Activated effector memory CD4-positive, alpha-beta T cell treated with anti-CD3 and anti-CD28 coated beads, Interleukin-2, amount 50 U/mL, for 16 hours (primary cell): Measurements from ENCODE around the gene DTHD1.

Experiments
- DNase-seq: peaks from one replicate; pipeline ENCODE4 v3.0.0-alpha.2; 2020

The DTHD1 gene

DNA sequence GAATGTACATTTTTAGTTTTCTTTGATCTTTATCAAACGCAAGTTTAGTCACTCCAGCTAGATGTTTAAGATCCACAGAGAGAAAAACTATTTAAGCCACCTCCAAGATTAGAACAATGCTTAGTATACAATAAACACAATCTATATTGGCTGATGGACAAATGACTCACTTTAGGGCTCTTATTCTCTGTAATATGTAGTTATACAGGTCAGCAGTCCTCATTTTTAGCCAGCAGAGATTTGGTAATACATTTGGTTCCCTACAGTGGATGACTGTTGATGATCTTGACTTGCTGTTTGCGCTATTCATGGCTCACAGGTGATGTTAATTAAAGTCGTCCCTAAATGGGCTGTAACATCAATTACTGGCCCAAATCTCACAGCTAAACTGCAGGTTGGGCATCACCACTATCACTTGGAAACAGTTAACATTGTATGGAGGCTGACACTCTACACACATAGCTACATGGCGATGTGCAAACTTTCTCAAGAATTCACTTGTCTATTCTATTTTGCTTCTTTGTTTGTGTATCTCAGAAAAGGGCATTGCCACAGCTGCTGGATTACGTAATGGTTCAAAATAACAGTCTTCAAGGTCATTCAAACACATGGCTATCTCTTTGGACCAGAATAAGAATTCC, 11.8 kb upstream of the DTHD1 start:
- DNase-seq, result no peak

DNA sequence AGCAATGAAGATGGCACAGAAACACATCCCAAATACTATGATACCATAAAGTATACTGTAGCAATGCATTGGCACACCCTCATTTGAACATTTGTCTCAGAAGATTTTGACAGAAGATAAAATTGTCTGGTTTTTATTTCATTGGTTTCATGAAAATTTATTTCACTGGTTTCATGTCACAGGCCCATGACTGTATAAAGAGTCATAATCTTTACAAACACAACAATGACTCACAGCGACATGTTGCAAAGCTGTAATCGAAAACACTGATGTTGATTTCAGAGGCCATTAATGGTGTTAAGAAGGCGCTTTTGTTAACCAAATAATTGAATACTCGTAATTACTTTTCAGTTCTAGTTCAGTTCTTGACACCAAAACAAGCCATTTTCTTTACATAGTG, 8.1 kb upstream of the DTHD1 start:
- no peak for DNase-seq

DNA sequence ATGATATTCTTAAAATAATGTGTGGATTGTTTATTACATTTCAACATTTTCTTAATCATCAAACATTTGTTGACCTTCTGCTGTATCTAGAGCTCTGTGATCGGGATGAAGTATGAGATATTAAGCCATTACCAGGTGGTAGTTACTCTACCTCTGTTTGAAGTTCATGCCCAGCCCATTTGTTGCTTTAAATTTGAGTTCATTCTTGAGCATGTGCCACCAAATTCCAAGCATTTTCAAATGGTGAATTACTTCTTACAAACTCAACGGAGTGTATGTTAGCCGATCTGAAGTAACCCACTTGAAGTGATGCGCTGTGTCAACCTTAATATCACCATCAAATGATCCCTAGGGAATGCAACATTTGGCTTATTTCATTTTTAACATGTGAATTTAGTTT, 7.3 kb upstream of the DTHD1 start:
- no peak for DNase-seq

DNA sequence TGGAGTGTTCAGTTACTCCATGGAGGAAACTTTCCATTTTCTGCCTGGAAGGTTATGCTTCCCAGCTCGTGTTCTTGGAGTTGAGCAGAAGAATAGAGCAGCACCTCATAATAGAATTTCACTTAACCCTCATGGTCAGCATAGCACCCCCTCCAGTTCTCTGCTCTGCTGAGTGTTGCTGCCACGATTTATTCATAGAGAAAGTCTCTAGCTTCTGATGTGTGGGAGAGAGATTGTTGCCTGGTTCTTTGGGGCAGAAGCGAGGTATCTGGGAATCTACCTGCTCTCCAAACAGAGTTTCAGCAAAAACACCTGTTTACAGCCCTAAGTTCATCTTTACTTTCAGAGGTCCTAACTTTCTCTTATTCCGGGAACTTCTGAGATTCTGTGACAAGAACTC, 3.9 kb upstream of the DTHD1 start:
- no peak for DNase-seq

DNA sequence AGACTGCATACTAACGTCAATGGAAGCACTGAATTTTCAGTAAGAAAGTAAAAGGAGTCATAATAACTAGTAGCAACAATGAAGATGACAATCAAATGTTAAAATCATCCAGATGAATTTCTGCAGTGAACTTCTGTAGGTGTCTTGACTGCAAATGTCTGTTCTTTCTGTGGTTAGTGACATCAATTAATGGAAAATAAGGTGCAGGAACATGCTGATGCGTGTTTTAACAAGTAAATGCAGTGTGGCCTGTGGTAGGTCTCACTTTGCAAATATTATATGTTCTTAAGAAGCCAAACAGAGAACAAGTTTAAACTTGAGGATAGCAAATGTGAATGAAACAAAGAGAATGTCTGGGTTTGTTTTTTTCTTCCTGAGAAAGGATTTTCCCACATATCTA, 2.6 kb upstream of the DTHD1 start:
- DNase-seq, result no peak

DNA sequence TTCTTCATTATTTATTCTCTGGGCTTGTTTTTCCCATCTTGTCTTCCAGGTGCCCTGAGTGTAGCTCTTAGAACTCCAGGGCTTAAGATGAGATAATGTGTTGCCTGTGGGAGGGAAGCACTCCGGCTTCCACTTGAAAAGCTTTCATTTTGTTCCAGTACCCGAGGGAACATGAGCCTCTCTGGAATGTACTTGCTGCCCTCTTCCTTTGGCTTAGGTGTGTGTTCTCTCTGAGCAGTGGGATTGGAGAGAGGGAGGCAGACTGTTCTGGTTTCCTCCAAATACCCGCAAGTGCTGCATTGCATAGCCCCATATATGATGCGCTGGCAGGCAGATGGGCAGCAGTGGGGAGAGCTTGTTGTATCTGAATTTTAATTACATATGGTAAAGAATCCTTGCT, 861 bp upstream of the DTHD1 start:
- DNase-seq, result no peak

DNA sequence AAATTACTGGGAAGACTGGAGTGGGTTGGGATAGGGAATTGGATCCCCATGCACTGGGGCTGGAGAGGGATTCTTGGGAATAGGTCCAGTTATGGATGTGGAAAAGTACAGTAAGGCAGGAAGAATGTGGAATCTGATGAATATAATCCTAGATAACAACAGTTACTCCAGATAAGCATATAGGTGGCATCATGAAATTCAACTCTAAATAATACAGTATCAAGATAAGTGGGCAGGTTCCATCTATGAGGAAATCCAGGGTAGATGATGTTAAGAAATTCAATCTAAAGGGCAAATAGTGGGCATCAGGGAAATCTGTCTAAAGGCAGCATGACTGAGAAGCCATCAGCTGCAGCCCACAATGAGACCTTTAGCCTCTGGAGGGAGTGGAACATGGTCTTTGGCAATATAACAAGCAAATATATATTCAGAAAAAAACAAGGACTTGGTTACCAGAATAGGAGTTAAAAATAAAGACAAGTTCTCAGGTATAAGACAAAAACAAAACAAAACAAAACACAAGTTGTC, 1.2 kb downstream of the DTHD1 start:
- DNase-seq, result no peak

DNA sequence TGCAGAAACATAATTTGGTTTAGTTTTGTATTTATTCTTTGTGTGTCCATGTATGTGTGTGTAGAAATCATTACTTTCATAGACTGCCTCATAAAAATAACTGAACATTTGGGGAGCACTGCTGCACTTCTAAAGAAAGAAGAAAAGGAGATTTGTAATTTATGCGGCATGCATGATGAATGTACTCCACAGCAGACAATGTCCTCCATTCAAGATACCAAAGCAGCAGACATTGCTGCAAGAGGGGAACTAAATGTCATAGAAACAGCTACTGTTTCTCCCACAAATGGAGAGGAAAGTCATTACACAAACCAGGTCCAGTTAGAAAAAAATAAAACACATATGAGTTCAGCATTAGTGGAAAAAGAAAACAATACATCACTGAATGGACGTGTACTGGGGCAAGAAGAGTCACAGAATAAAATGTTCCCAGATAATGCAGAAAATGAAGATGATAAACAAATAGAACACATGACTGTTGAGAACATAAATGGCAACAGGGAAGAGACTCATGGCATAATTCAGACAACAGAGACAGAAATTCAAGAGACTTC, 2.6 kb downstream of the DTHD1 start:
- no peak for DNase-seq

DNA sequence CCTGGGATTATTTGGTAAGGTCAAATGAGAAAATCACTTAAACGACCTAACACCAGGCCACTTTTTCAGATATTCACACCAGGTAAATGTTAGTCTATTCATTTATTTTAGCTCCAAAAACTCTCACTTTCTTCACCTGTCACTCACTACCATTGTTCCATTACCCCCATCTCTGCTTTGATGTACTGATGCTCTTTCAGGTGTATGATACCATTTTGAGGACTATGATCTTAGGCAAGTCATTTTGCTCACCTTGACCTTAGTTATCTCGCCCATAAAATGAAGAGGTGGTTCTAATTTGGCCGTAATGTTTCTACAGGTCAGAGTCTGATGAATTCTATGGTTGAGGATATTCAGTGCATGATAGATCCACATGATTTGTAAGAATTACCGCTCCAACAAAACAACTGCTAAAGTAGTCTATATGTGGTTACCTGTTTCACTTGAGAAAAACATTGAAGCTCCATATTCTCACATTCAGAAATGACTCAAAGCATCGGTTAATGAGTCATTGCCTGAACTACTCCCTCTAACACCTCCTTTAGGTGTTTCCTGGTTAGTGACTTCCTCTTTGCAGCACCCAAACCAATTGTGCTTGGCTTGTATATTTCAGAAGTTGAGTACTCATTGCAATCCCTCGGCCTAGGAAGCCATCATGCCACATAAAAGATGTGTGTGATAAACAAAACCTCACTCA, 4.5 kb downstream of the DTHD1 start:
- DNase-seq, result peak; percentile 77

DNA sequence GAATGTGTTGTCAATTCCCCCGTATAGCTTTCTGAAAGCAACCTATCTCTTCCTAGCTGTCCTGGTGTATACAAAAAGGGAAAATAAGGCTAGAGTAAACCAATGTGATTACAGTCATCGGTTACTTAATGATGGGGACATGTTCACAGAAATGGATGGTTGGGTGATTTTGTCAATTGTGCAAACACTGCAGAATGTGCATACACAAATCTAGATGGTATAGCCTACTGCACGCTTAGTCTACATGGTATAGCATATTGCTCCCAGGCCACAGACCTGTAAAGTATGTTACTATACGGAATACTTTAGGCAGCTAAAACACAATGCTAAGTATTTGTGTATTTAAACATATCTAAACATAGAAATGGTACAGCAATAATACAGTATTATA, 5.1 kb downstream of the DTHD1 start:
- DNase-seq, result no peak

DNA sequence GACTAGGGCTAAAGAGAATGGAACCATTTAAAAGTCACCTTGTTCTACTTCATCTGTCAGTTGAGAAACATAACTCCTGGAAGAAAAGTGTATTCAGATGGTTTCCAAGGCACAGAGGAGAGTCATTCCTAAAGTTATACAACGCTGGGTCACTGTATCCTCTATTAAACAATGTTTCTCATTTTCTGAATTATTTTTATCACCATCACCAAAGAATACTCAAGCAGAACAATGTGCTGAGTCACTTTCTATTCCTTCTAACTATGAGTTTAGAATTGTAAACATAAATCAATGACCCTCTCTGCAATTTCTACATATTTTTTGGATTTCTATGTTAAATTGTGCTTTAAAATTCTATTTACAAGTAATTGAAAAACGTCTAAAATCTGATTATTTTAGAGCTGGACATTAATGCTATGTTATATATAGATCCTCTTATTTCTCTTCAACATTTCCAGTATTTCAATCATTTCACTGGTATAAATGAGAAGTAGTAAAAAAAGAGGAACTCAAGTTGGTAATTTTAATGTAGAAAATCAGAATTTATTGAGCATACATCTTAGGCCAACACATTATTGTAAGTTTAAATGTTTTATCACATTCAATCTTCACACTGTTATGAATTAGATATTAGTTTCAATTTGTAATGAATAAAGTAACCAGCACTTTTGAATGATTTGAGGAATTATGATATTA, 7.5 kb downstream of the DTHD1 start:
- DNase-seq, result no peak

DNA sequence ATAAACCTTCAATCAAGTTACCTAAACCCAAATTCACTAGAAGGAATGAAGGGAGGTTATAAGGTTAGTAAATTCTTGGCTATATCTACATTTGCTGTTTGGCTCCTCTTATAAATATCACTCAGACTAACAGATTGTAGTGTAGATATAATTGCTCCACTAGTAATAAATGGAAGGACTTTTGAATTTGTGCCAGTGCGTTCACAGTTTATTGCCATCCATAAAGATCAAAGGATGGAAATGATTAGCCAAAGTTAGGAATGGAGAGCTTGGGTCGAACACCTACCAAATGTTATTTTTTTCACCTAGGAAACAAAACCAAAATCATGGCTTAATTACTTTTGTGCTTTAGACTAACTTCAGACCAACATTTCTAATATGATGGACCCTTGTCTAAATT, 9.2 kb downstream of the DTHD1 start:
- DNase-seq, result no peak

DNA sequence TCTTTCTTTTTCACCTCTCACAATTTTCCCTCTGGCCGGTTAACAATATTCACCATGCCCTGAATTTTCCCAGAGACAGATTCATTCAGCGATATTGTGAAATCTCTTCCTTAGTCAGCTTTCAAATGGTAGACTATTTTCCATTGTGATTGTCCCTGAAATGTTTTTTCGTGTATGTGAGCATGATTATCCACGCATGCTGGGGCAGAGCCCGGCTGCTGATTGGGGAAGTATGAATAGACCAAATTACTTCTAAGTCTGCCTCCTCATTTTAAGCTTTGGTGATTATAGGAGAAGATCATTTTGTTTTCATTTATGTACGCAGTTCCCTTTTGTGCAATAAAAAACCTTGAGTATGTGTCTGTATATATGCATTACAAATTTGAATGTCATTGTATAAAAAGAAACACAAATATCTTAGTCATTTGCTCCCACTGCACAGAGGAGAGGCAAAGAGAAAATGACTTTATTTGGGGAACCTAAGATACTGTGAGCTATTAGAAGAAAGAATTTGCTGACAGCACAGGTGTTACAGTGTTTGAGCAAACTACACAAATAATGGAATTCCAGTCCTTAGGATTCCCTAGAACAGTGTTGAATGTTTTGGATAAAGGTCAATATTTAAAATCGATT, 11.3 kb downstream of the DTHD1 start:
- DNase-seq, result no peak

DNA sequence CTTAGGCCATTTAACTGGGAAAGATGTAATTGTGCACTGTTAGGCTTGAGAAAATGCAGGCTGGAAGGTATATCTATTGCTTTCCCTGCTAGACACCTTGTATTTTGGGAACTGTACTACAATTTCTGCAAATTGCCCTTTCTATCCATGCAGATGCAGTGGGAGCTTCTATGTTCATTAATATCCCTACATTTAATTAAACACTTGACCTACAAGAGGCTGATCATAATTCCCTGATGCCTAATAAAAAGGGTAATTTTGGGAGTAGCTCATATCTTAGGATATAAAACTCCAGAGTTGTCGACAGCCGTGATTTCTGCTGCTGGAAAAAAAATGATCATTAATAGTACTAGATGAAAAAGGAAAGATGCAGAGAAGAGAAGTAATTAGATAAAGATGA, 19.7 kb downstream of the DTHD1 start:
- no peak for DNase-seq

DNA sequence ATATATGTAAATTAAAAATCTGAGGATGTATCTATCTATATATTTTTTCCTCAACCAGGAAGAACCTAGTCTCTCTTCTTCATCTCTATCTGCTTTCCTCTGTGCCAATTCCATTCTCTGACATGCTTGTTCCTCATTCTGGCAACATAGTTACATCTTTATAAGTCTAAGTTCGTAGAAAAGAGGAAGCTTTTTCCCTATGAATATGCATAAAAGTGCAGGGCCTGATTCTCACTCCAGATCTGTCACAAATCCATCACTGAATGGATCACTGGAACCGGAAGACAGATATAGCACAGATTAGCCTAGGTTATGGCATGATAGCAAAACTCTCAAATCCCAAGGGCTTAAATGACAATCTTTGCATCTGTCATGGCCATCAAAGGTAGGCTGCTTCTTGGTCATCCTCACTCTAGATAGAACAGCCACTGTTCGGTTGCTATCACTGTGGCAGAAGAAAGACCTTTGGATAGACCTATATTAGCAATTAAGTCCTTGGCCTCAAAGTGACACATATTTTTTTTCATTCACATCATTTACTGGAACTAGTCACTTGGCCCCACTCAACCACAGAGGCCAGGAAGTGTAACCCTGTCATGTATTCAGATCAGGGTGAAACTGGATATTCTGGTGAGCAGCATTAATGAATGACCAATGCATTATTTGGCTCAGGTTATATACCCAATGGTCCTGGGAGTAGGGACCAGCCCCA, 22.2 kb downstream of the DTHD1 start:
- no peak for DNase-seq

DNA sequence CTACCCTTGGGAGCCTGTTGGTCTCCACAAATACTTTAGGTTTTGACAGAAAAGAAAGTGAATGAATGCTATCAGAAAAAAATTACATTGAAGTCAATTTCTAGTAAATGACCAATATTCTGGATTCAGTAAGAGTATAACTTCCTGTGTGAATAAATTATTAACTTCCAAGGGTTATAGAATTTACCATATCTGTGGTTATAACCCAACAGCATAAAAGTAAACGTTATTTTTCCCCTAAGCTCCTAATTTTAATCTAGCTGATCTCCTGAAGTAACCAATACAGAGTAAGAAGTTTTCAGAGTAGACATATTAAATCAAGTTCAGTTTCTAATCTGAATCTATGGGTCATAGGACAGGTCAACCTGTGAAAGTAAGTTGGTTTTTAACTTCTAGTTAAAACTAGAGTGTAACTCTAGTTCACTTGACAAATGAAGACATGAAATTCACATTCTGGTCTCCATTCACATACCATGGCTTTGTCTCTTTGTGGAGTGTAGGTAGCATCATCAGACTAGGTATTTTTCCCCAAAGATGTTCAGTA, 22.8 kb downstream of the DTHD1 start:
- DNase-seq, result no peak

DNA sequence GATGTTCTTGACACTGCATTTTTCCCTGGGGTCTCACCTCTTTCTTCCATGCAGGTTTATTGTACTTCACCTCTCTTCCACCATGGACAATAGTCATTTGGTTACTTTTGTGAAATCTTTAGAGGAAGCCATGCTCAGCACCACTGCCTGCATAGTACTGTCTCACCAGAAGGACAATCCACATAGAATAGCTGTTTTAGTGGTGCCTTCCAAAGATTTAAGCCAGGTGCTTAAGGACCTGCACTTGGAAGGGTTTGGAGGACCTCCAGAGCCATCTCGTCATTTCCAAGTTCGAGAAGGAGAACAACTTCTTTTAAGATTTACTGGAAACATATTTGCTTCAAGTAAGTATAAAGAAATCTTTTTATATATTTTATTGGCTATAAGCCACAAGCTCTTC, 26.7 kb downstream of the DTHD1 start:
- DNase-seq, result no peak

DNA sequence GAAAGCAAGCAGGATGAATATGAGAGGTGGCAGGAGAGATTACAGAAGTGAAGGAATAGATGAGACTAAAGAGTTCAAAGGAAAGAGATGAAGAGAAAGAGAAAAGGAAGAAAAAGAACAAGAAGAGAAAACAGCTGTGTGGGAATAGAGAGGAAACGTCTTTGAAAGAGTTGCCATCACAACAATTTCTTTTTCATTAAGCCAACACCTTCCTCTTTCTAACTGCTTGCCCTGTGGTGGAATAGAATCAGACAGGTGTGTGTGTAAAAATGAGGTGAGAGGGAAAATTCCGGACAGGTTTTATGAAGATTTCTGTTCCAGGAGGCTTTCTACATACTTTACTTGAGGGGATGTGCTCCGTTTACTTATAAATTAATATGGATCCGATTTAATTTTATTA, 28.8 kb downstream of the DTHD1 start:
- no peak for DNase-seq

DNA sequence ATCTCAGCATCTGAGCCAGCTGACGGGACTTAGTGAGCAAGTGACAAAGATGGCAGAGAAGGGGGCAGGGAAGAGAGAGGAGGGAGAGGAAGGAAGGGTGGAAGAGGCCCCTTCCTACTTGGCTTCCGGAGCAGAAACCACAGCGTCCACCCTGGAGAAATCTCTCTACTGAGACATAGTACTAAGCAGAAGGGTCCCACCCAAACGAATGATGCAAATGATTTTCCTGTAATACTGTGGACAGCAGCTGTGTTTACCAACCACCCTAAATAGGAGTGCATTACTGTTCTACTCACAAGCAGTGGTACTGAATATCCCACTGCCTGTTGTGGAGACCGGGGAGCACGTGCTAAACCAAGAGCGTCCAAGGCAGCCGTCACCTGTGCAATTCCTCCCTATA, 29.4 kb downstream of the DTHD1 start:
- no peak for DNase-seq

DNA sequence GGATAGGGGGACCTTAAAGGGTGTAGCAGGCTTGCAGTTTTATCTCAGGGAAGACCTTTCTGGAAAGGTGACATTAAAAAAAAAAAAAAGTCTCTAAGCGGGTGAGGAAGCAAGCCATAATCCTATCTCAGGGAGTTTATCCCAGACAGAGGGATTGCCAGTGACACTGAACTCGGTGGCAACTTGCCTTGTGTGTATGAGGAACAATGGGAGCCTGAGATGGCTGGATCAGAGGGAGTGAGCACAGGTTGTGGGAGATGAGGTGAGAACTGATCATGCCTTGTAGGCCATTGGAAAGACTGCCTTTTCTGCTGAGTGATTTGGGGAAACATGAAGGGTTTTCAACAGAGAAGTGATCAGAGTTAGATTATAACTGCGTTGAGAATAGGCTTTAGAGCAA, 31.1 kb downstream of the DTHD1 start:
- no peak for DNase-seq

DNA sequence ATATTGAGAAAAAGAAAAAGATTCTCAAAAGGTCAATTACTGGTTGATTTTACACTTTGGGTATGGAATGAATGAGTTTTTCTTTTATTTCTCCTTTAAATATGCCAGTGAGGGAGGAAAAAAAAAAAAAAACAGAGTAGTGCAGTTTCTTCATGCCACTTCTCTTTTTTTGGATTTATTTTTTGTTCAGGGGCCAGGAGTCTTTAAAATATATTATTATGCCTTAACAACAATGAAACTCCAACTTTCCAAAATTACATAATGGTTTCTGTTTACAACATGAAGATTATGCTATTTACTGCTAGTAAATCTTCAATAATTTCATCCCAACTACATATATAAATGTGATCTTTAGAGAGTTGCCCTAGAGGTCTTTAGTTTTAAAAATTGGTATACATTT, 31.9 kb downstream of the DTHD1 start:
- no peak for DNase-seq

DNA sequence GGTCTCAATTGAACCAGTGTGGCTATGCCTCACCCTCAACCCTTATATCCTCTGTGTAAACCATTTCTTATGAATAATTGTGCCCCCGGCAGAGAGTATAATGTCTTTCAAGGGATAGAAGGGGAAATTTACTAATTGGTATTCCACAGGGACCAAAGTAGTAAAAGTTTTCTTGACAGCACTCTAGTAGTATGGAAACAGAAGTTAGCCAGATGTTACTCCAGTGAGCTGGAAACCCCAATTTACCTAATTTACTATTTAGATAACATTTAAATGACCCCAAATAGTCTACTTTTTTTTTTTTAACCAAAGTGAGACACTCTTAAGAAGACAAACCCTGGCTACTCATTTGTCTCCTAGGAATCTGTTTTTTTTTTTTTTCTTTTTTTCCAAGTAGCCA, 32.3 kb downstream of the DTHD1 start:
- DNase-seq, result no peak

DNA sequence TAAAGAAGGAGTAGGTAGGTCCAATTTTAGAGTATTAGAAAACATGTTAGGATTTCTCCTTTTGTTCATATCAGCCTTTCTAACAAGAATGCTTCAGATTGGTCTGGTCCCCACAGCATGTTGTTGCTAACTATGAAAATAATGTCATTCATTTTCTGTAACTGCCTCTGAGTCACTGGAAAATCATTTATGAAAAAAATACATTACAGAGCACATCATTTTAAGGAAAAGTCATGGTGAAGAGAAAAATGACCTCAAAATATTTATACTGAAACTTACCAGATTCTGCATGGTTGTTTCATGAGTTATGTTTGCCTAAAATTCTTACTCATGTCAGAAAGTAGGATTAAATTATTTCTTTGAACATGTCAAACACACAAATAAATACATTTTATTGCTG, 35.2 kb downstream of the DTHD1 start:
- DNase-seq, result no peak
